Thoracic aorta (tissue), 2 donors: ENCODE measurements around the gene TRIP13. TPM values are rescaled to one million over a fixed set of nuclear protein-coding genes. Genes with fewer than 3 reads are reported as not detected.

Experiments used
- ATAC-seq: fragments of 150-250 bp; one replicate; pipeline ENCODE4 v1.8.0; 2017; ENCODE audit warnings: low read depth; ENCODE audit not compliant: insufficient number of reproducible peaks, low FRiP score
- DNase-seq: peaks from one replicate; pipeline ENCODE4 v3.0.0-alpha.2; 2020; ENCODE audit warnings: low spot score
- H3K27ac ChIP-seq, 2 donors: fragments of 200-600 bp; sonication (generic); 1 replicate in 1 of 2; 2 replicates in 1 of 2; pipeline ENCODE4 v1.5.1; 2016; ENCODE audit warnings: mild to moderate bottlenecking in 2 of 2, moderate library complexity in 2 of 2
- H3K27me3 ChIP-seq: fragments of 200-600 bp; sonication (generic); replicated peaks from 2 replicates; pipeline ENCODE4 v1.6.0; 2016; ENCODE audit warnings: mild to moderate bottlenecking; ENCODE audit not compliant: insufficient read depth
- H3K36me3 ChIP-seq: fragments of 200-600 bp; sonication (generic); one replicate; pipeline ENCODE4 v1.5.1; 2016
- H3K4me1 ChIP-seq, 2 donors: fragments of 200-600 bp; sonication (generic); 1 replicate in 1 of 2; 2 replicates in 1 of 2; pipeline versions ENCODE4 v1.5.1 to v1.6.0; 2016; ENCODE audit warnings: low read depth in 2 of 2, mild to moderate bottlenecking in 1 of 2; ENCODE audit not compliant: control insufficient read depth in 1 of 2
- H3K4me3 ChIP-seq: fragments of 200-600 bp; sonication (generic); 2 replicates; pipeline ENCODE4 v1.5.1; 2016; ENCODE audit warnings: mild to moderate bottlenecking
- H3K9me3 ChIP-seq: fragments of 200-600 bp; sonication (generic); 2 replicates; pipeline ENCODE4 v1.5.1; 2016
- total RNA-seq, 2 donors: library from RNA; depleted of rRNA; stranded (reverse); fragments of >200 nt; gene quantifications; one replicate each; pipeline versions ENCODE4 v1.1.0 to v1.2.3, GENCODE V29; 2016
- TF ChIP-seq, protein P1 (sequence below): fragments of 200-600 bp; sonication (generic); IDR thresholded peaks from one replicate; pipeline ENCODE4 v1.5.1; 2019; ENCODE audit warnings: antibody characterized with exemption

TRIP13 gene
- total RNA-seq, 2 donors from 2014 or later: 1.6 TPM; not detected in 1

DNA sequence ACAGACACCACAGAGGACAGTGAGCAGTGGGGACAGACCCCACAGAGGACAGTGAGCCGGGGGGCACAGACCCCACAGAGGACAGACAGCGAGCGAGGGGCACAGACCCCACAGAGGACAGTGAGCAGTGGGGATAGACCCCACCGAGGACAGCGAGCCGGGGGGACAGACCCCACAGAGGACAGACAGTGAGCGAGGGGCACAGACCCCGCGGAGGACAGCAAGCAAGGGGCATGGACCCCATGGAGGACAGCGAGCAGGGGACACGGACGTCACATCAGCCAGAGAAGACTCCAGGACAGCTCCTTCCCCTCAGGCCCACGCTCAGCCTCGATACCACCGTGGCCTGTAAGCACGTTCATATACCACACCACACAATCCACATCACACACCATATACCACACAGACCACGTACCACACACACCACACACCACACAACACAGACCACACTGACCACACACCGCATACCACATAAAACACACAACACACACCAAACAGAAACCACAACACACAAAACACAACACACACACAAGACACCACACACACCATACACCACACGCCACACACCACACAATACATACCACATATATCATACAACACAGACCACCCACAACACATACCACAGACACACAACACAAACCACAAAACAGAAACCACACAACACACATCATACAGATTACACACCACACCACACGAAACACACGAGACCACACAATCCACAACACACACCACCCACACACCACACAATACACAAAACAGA is 36.7 kb upstream of the TRIP13 start:
- ATAC-seq: no peak
- Histone ChIP-seq H3K27me3 (no peaks in the 10 kb centered on the region), H3K27ac (no peak overlapping the region), H3K9me3 (no peaks in the 10 kb centered on the region), H3K4me3 (no peak overlapping the region), H3K36me3 (no peaks in the 10 kb centered on the region), H3K4me1 (no peaks in the 10 kb centered on the region)
- TF ChIP-seq, protein P1, sequence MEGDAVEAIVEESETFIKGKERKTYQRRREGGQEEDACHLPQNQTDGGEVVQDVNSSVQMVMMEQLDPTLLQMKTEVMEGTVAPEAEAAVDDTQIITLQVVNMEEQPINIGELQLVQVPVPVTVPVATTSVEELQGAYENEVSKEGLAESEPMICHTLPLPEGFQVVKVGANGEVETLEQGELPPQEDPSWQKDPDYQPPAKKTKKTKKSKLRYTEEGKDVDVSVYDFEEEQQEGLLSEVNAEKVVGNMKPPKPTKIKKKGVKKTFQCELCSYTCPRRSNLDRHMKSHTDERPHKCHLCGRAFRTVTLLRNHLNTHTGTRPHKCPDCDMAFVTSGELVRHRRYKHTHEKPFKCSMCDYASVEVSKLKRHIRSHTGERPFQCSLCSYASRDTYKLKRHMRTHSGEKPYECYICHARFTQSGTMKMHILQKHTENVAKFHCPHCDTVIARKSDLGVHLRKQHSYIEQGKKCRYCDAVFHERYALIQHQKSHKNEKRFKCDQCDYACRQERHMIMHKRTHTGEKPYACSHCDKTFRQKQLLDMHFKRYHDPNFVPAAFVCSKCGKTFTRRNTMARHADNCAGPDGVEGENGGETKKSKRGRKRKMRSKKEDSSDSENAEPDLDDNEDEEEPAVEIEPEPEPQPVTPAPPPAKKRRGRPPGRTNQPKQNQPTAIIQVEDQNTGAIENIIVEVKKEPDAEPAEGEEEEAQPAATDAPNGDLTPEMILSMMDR: no peak
- no peak for DNase-seq

DNA sequence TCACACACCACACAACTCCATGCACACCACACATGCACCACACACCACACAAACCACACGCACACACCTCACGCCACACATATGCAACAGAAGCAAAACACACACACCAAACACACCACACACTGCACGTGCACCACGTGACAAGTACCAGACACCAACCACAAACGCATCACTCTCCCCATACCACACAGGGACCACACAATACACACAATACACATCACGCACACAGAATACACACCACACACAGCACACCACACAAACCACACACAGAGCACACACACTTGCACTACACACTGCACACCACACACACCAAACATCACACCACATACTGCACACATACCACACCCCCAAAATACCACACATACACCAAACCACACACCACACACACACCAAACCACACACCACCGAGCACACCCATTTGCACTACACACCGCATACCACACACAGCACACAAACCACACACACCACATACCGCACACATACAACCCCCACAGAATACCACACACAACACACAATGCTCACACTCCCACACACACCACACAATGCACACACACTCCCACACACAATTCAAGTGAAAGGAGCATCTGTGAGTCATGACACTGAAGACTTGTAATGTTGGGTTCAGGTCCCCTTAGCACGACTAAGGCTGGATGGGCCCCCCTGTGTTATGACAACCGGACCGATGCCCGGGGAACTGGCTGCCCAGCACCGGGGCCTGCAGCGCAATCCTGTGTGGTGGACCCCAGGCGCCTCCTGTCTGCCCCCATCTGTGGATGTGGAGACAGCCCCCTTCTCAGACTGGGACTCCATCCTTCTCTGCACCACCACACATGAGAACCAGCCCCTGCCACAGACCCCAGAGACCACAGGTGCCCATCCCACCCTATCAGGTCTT is 35.9 kb upstream of the TRIP13 start:
- ATAC-seq: no peak
- no peak for DNase-seq
- H3K9me3 ChIP-seq: no peaks in the 10 kb centered on the region
- TF ChIP-seq, protein P1: no peak
- no peak overlapping the region for H3K4me3 ChIP-seq
- H3K27me3 ChIP-seq: no peaks in the 10 kb centered on the region
- H3K36me3 ChIP-seq: no peaks in the 10 kb centered on the region
- H3K4me1 ChIP-seq: no peaks in the 10 kb centered on the region
- no peak overlapping the region for H3K27ac ChIP-seq

DNA sequence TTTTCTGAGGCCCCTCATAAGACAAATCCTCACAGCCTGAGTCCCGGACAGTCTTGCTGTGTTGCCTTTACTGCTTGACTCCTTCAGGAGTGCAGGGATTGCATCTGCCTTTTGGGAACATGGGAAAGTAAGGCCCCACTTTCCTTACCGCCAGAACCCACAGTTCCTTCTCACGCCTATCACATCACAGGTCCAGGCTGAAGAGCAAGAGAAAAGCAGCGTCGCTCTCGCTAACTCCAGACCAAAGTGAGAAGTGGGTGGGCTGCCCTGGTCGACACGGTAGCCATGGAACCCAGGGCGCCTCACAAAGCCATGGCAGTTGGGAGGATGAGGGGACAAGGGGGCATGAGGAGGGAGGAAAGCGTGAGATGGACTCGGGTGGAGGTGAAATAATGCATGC is 34.0 kb upstream of the TRIP13 start:
- Histone ChIP-seq H3K36me3 (peaks cover 10% of the 10 kb centered on the region), H3K9me3 (no peaks in the 10 kb centered on the region), H3K27me3 (no peaks in the 10 kb centered on the region), H3K4me3 (no peak overlapping the region), H3K27ac (no peak overlapping the region), H3K4me1 (no peaks in the 10 kb centered on the region)
- DNase-seq: no peak
- no peak for ATAC-seq
- TF ChIP-seq, protein P1: no peak

DNA sequence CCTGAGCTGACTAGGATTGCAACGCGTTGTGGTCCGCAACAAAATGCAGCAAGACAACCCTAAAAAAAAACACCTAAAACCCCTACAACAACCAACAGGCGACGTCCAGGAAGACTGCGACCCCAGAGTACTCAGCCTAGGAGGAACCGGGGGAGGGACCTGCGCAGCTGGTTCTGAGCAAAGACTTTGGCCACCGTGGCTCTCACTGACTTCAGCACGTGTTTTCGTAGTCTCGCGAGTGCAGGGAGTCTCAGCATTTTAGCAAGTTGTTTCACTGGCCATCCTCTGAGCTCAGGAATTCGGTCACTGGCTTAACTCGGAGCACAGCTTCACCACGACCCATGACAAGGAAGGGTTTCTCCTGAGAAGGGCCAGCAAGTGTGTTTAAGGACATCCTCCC is 33.3 kb upstream of the TRIP13 start:
- Histone ChIP-seq H3K27ac (no peak overlapping the region), H3K9me3 (no peaks in the 10 kb centered on the region), H3K36me3 (peaks cover 10% of the 10 kb centered on the region), H3K4me1 (no peaks in the 10 kb centered on the region), H3K4me3 (no peak overlapping the region), H3K27me3 (no peaks in the 10 kb centered on the region)
- DNase-seq (no peak), ATAC-seq (no peak)
- TF ChIP-seq, protein P1: no peak

DNA sequence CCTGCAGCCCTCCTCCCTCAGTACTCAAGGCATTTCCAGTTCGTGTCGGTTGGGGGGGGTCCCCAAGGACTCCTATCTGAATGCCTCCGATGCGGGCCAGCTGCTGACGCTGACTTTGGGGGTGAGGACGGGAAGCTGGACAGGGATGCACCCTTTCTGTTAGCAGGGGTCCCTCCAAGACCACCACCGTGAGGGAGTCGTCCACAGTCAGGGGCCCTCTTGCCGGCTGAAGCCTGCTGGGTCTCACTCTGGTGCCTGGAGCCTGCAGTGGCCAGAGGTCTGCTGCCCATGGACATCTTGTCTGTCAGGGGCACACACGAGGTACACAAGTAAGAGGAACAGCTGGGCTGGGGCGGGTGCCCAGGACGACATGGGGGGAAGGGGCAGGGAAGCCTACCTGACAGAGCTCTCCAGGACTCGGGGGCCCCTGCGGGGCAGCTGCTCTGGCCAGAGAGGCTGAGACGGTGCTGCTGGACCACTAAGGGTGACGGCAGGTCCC is 32.8 kb upstream of the TRIP13 start:
- DNase-seq (no peak), ATAC-seq (no peak)
- no peak overlapping the region for H3K27ac ChIP-seq
- H3K4me1 ChIP-seq: no peaks in the 10 kb centered on the region
- TF ChIP-seq, protein P1: no peak
- H3K9me3 ChIP-seq: no peaks in the 10 kb centered on the region
- no peaks in the 10 kb centered on the region for H3K27me3 ChIP-seq
- no peak overlapping the region for H3K4me3 ChIP-seq
- peaks cover 10% of the 10 kb centered on the region for H3K36me3 ChIP-seq
